Left kidney (tissue), 2 donors: ENCODE data around the gene DENND6A. TPM values are rescaled to one million over a fixed set of nuclear protein-coding genes. Genes with fewer than 3 reads are reported as not detected.
A peak's percentile ranks its signal among the peaks of the same experiment; 100 is the strongest.
"Not testable (repeated sequence)": the region's sequence is repeated elsewhere in the genome, so short reads cannot be mapped to it uniquely, and the experiment has no call there.

ENCODE experiments used
- DNase-seq: peaks from one replicate; pipeline ENCODE4 v3.0.0-alpha.2; 2013
- polyA plus RNA-seq: library from polyadenylated mRNA; unstranded; fragments of 120-200 nt; gene quantifications from one replicate; pipeline ENCODE4 v1.2.1, GENCODE V29; 2013; ENCODE audit not compliant: insufficient read length

Gene DENND6A
- polyA plus RNA-seq, 1 donor = 41.0 TPM

DNA sequence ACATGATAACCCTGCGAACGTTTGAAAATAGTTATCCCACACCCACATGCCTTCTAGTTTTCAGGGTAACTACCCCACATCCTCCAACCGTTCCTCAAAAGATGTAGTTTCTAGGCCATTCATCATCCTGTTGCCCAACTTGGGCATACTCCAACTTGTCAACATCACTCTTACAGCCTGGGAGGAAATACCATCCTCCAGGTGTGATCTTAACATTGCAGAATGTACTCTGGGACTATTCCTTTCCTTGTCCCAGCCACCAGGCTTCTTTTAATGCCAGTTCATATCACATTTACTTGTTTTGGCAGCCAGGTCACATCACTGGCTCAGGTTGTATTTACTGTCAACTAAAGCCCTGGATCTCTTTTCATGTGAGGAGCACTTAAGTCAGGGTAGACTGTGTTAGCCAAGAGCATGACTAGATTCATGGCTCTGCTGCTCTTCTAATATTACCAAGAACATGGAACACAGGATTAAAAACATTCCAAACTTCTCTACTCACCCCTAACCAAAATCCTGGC lies 4.0 kb upstream of the DENND6A start:
- DNase-seq = no peak

- no peak for DNase-seq
These were observed 1.3 kb upstream of the DENND6A start for GRCh38 chr3:57694146-57694545.

- not testable (repeated sequence) for DNase-seq
These were observed 813 bp downstream of the DENND6A start for GRCh38 chr3:57692133-57692395.

DNA sequence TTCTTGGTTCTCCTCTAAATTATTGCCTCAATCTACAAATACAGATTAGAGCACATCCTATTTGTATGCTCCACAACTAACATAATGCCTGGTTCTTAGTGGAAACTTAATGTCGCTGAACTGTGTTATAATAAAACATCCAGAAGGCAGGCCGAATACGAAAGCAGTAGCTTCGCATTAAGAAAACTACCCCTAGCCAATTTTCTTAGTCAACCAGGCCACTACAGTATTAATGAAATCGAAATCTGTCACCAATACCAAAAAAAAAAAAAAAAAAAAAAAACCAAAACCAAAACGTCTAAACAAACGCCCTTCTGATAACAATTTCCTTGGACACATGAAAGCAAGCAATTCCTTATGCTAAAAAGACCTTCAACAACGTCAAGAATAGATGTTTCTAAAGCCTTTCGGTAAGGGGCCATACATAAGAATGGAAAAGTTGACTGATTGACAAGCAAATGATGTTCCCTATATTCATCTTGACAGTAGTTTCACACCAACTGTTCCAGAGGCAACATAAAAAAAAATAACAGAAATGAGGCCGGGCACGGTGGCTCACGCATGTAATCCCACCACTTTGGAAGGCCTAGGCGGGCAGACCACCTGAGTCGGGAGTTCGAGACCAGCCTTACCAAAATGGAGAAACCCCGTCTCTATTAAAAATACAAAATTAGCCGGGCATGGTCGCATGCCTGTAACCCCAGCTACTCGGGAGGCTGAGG lies 1.3 kb downstream of the DENND6A start:
- peak; percentile 12 for DNase-seq

GRCh38 chr3:57689367-57690053 lies 3.4 kb downstream of the DENND6A start:
- no peak for DNase-seq

DNA sequence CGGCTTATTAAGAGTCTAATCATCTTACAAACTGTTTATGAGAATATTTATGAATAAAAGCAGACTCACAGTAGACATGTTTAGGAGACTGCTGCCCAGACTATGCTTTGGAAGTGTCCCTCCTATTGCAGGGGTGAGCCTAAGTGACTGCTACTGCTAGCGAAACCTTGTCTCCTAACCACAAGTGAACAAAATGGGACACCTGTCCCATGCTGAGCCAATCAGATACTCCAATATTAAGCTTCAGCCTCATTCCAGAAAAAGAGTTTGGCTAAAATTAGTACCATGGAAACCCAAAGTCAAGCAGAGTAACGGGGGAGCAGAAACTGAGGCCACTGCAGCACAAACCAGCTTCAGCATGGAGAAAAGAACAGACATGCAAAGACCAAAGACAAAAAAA lies 4.6 kb downstream of the DENND6A start:
- no peak for DNase-seq

- DNase-seq = no peak
These were observed 9.6 kb downstream of the DENND6A start for GRCh38 chr3:57683286-57683685.

GRCh38 chr3:57682284-57682683 lies 10.6 kb downstream of the DENND6A start:
- DNase-seq = no peak

DNA sequence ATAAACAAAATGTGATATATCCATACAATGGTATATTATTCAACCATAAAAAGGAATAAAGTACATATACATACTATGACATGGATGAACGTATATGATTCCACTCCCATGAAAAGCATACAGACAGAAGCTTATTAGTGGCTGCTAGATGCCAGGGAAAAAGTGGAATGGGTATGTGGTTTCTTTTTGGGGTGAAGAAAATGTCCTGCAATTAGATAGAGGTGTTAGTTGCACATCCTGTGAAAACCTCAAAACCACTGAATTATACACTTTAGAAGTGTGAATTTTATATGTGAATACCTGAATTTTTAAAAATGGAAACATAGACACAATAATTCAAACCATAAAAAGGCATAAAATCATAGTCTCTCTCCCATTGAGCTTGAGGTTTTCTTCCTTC lies 11.2 kb downstream of the DENND6A start:
- DNase-seq = no peak

GRCh38 chr3:57680046-57680445 lies 12.8 kb downstream of the DENND6A start:
- no peak for DNase-seq

DNA sequence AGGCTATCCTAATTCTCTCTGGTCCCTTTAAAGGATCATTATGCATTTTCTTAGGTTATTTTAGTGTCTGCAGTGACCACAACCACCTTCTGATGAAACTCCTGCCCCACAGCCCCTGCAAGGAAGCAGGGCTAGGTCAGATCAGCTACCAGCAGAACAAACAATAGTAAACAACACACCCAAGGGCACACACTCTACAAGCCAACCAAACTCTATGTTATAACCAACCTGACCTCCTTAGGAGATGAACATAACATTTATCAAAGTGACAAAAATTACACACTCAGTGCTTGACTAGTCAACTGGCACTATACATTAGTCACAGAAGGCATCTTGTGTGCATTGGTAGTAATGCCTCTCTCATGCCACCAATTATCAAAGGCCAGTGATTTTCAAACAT lies 17.3 kb downstream of the DENND6A start:
- DNase-seq = no peak

DNA sequence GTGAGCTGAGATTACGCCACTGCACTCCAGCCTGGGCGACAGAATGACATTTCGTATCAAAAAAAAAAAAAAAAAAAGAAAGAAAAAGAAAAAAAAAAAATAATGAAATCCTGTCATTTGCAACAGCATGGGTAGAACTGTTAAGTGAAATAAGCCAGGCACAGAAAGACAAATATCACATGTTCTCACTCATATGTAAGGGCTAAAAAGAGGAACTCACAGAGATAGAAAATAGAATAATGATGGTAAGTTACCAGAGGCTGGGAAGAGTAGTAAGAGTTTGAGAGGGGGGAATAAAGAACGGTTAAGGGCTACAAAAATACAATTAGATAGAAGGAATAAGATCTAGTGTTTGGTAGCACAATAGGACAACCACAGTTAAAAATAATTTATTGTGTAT lies 19.7 kb downstream of the DENND6A start:
- DNase-seq = no peak

DNA sequence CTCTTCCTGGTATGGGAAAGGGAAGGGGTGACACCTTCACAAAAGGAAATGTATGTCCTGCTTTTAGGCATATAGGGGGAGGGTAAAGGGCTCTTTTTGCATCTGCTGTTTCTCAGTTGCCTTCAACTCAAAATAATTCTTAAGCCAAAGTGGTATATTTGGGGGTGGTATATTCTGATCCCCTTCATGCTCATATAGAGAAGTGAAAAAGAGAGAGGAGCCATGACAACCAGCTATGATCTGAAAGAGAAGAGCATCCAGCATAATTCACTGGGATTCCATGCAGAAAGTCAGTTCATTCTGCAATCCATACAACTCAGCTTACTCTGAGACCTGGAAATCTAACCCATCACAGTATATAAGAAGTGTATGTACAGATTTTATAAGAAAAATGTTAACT lies 22.3 kb downstream of the DENND6A start:
- DNase-seq = no peak

GRCh38 chr3:57661404-57661803 lies 31.5 kb downstream of the DENND6A start:
- DNase-seq = no peak

- no peak for DNase-seq
These were observed 33.0 kb downstream of the DENND6A start for GRCh38 chr3:57659806-57660439.

DNA sequence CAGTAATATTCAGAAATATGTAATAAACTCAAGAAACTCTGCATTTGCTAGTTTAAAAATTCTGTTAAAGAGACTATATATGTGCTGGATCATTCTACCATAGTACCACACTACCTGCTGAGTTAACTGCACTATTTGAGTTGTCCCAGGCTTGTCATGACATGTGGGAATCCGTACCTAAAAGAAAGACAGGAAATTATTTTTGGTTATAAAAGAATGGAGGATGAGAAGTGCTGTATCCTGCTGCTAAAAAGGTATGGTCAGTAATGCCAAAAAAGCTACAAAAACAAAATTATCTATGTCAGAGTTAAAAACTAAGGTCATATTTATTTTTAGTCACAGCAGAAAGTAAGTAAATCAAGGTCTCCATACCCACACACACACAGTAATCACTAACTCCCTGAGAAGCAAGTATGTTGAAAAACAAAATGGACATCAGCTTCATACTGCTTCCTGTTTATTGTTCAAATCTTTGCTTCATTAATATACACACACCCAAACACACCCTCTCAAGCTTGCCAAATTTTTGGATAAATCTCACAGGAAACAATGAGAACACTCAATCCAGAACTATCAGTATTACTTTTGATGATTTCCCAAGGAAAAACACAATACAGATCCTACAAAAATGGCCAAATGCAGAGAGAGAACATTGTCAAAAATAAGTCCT lies 33.7 kb downstream of the DENND6A start:
- no peak for DNase-seq

DNA sequence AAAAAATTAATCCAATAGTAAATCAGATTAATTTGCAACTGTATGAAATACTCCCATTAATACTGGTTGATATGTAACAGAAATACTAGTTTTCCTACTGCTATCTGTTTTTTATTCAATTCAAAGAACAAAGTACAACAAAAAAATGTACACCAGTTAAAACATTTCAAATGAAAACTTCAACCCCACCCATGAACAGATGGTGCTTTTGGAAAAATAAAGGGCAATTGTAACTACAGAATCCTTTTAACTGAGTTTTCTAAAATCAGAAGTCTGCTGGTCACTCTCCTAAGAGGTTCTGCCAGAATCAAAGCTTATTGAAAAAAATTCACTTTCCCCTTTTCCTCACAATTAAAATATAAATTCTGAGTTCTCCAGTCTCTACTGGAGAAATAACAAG lies 34.3 kb downstream of the DENND6A start:
- DNase-seq = no peak

DNA sequence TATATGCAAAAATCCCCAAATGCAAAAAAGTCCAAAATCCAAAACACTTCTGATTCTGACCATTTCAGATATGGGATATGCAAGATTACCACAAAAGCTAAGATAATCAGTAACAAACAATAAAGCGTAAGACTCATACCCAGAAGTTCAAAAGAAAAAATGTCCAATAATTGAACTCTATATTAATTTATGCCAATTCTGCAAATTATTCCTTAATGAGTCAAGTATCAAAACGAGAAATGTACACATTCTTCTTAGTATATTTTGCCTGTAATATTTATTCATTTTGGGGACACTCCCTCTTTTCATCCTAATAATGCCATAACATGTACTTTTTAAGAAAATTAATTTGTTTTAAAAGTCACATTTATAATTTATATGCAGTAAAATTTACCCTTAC lies 37.1 kb downstream of the DENND6A start:
- no peak for DNase-seq

GRCh38 chr3:57654267-57654666 lies 38.6 kb downstream of the DENND6A start:
- no peak for DNase-seq

GRCh38 chr3:57652203-57652602 lies 40.7 kb downstream of the DENND6A start:
- DNase-seq = no peak

DNA sequence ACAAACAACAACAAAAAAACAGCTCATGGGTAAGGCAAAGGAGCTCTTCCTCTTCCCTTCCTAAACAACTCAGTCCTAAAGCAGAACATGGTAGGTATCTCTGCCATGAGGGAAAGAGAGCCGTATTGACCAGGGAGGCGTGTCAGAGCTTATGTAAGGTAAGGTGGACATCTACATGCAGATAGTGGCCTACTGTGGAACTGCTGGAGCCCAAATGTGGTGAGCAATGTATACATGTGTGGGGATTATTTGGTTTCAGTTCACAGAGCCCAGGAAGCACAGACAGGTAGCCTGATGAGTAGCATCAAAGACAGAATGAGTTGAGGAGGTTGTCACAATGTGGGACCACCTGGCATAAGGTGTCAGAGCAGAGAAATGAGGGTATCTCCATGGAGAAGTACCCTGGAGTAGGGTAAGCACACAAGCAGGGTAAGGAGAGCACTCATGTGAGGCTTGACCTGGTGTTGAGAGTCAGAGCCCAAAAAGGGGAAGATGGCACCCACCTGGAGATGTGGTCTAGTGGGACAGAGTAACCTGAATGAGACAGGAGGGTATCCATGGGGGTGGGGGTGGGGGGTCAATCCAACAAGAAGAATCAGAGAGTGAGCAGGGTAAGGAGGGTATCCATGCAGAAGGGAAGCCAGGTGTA lies 45.5 kb downstream of the DENND6A start:
- no peak for DNase-seq

DNA sequence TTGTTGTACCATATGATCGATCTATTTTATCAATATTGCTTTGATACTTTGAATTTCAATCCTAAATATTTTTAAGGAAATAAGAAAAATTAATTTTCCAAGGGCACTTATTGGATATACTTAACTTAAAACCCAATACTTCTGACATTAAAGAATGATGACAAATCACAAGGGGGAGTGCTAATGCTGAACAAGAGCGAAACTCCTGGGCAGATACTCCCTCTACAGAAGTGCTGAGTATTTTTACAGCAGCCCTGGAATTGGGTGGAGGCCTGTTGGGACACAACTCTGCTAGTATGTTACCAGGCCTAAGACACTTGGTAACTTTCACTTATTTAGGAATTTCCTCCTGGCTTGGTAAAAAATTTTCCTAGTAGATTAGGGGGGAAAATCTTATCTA lies 46.2 kb downstream of the DENND6A start:
- DNase-seq = peak; percentile 3
